Measurements from ENCODE around the gene MYO5B. TPM values are rescaled to one million over a fixed set of nuclear protein-coding genes. Genes with fewer than 3 reads are reported as not detected.

MYO5B gene
- total RNA-seq, 1 experiment from 2014 or later = 32.1 TPM

DNA sequence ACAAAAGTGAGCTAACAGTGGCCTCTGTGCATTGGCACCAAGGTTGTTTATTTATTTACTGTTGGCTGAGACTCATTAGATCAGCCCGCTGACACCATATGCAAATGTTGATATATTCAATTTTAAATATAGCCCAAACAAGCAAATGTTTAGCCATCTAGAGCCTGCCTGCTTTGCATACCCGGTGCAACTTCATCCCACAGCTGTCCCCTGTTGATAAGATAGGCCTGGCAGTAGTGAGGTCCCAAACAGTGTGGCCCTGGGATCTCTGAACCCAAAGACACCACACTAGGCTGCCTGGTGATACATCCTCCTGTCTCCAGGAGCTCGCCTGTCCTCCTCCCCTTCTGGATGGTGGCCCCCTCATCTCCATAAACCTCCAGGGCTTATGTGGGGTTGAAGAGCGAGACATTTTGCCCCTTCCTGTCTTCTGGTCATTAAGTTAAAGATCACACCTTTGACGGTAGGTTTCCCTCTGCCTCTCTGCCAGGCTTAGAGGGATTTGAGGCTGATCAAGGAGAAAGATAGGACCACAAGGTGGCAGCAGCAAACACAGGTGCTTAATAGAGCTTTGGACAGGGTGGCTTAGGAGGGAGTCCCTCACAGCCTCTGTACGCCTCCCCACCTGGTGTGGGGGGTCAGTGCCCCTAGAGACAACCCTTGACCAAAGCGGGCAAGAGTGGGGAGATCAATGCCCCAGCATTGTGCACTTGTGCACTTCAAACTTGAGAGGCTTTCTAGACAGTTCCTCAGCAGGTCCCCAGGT lies 23.7 kb upstream of the MYO5B start:
- ChIA-PET CTCF (interaction anchor here (1.5 to 3.8 kb wide), 4 partner anchors 10 to 210 kb away, joined by 7 to 80 read pairs (median 16); no protein-coding TSS in a partner anchor), POLR2A (interaction anchor here (1.0 kb wide), 1 partner anchor 138 kb away, joined by 7 read pairs; no protein-coding TSS in a partner anchor), RAD21 (ENCODE audit: low non-redundant PET in 1 of 2, low total read pairs in 2 of 2, uncharacterized antibody in 2 of 2, unreplicated experiment in 2 of 2) (interaction anchor here (0.8 to 1.4 kb wide), 2 partner anchors 138 kb away, joined by 5 to 12 read pairs; no protein-coding TSS in a partner anchor)
- Histone ChIP-seq H3K4me1 (ENCODE audit: control insufficient read depth in 1 of 2, insufficient read depth in 2 of 2, low read length in 2 of 2) (no peaks in the 10 kb centered on the region), H3K4me2 (ENCODE audit: low read length) (no peak overlapping the region), H4K20me1 (ENCODE audit: insufficient read depth) (no peaks in the 10 kb centered on the region), H3K27ac (ENCODE audit: low read depth, low read length) (no peak overlapping the region), H3K9me3 (ENCODE audit: control insufficient read depth in 1 of 2, insufficient read depth in 1 of 2, low read depth in 1 of 2, low read length in 2 of 2) (no peaks in the 10 kb centered on the region; a peak in 1 of 4 replicates), H3K9me2 (ENCODE audit: insufficient read depth) (no peaks in the 10 kb centered on the region), H3K4me3 (replicated peaks in 1 of 2; ENCODE audit: low read depth in 1 of 2, low read length in 2 of 2) (no peak overlapping the region), H3K79me2 (ENCODE audit: insufficient read depth, low read length) (no peaks in the 10 kb centered on the region), H2AFZ (ENCODE audit: low read depth, low read length, poor library complexity, severe bottlenecking) (no peak overlapping the region), H3K36me3 (ENCODE audit: control insufficient read depth in 1 of 2, insufficient read depth in 2 of 2, low read length in 2 of 2) (no peaks in the 10 kb centered on the region), H3K9ac (ENCODE audit: low read length) (no peak overlapping the region), H3K27me3 (ENCODE audit: insufficient read depth, low read length) (no peaks in the 10 kb centered on the region)
- DNase-seq (ENCODE audit: low read depth, low spot score) (peak; percentile 33), ATAC-seq (peak; percentile 97)
- intact Hi-C loops (cut with micrococcal nuclease) = loop anchor here (1.0 kb wide), 2 partner anchors 139 to 211 kb away; no protein-coding TSS in a partner anchor
- BruUV-seq (replicated peaks) = no TSS peak
- TF ChIP-seq ATF3 (IDR thresholded peaks at IDR 0.05) (no peak), JUND (IDR thresholded peaks at IDR 0.05) (no peak), EZH2phosphoT487 (IDR thresholded peaks at IDR 0.05; ENCODE audit: borderline replicate concordance) (no peak), FOSL1 (IDR thresholded peaks at IDR 0.05; ENCODE audit: low read depth) (no peak), CEBPB (IDR thresholded peaks at IDR 0.05; ENCODE audit: low read depth) (no peak), SRF (IDR thresholded peaks at IDR 0.05; ENCODE audit: low read depth) (no peak), POLR2A (IDR thresholded peaks at IDR 0.05; ENCODE audit: borderline replicate concordance, extremely low read depth, insufficient read depth, insufficient read length) (no peak), ZFX (IDR thresholded peaks at IDR 0.05) (no peak), CBX3 (IDR thresholded peaks at IDR 0.05; ENCODE audit: low read depth) (no peak), RAD21 (IDR thresholded peaks at IDR 0.05; ENCODE audit: low read depth) (peak; percentile 68), CTCF (IDR thresholded peaks at IDR 0.05 in 2 of 3, conservative IDR thresholded peaks at IDR 0.05 in 1 of 3; ENCODE audit: borderline replicate concordance in 1 of 3, insufficient read depth in 1 of 3, low read depth in 2 of 3, low read length in 2 of 3) (peak; percentile 55 to 67 (median 66)), EZH2 (IDR thresholded peaks at IDR 0.05) (no peak), MAX (IDR thresholded peaks at IDR 0.05) (no peak), ELF1 (IDR thresholded peaks at IDR 0.05; ENCODE audit: borderline replicate concordance, low read depth) (no peak)
- TF ChIP-seq, protein P1, sequence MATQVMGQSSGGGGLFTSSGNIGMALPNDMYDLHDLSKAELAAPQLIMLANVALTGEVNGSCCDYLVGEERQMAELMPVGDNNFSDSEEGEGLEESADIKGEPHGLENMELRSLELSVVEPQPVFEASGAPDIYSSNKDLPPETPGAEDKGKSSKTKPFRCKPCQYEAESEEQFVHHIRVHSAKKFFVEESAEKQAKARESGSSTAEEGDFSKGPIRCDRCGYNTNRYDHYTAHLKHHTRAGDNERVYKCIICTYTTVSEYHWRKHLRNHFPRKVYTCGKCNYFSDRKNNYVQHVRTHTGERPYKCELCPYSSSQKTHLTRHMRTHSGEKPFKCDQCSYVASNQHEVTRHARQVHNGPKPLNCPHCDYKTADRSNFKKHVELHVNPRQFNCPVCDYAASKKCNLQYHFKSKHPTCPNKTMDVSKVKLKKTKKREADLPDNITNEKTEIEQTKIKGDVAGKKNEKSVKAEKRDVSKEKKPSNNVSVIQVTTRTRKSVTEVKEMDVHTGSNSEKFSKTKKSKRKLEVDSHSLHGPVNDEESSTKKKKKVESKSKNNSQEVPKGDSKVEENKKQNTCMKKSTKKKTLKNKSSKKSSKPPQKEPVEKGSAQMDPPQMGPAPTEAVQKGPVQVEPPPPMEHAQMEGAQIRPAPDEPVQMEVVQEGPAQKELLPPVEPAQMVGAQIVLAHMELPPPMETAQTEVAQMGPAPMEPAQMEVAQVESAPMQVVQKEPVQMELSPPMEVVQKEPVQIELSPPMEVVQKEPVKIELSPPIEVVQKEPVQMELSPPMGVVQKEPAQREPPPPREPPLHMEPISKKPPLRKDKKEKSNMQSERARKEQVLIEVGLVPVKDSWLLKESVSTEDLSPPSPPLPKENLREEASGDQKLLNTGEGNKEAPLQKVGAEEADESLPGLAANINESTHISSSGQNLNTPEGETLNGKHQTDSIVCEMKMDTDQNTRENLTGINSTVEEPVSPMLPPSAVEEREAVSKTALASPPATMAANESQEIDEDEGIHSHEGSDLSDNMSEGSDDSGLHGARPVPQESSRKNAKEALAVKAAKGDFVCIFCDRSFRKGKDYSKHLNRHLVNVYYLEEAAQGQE (IDR thresholded peaks at IDR 0.05; ENCODE audit: low read depth) = no peak
